NB4 (cell line): Measurements from ENCODE around the gene RAB40B.

Experiments
- CTCF ChIP-seq: IDR thresholded peaks from one replicate; pipeline ENCODE4 v1.5.1; 2012; ENCODE audit warnings: low read depth, low read length
- MYC ChIP-seq: IDR thresholded peaks from 2 replicates; pipeline ENCODE4 v1.6.1; 2011; ENCODE audit warnings: low read depth, low read length
- POLR2A ChIP-seq: IDR thresholded peaks from 2 replicates; pipeline ENCODE4 v1.6.1; 2011; ENCODE audit warnings: mild to moderate bottlenecking; ENCODE audit not compliant: insufficient read length; ENCODE audit errors: extremely low read depth
- TF ChIP-seq, protein P1 (sequence below): IDR thresholded peaks from 2 replicates; pipeline ENCODE4 v1.6.1; 2011; ENCODE audit warnings: low read depth, low read length

DNA sequence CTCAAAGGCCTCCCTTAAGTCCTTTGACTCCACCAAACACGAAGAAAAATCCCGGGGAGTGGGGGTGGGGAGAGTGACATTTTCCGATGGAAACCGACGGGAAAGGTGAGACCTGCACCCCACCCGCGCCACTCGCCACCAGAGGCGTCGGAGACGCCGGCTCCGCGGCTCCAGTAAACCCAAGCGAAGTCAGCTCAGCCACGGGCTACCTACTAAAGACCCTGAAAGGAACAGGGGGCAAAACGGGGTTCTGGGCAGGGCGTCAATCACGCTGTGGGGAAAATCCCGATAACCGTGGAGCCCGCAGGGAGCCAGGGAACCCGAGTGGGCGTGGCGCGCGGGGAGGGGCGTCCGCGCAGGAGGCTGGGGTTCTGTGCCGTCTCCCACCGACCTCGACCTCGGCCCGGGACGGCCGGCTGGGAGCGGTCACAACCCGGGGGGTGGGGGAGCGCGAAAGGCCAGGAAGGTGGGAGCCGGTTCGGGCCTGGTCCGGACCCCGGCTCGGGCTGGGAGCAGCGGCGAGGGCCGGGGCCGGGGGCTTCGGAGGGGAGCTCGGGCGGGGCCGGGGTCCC, 50.8 kb downstream of the RAB40B start:
- TF ChIP-seq POLR2A (no peak), CTCF (no peak), MYC (0 out of 2 replicates have a peak, but pooled peaks have one; percentile 10)
- TF ChIP-seq, protein P1, sequence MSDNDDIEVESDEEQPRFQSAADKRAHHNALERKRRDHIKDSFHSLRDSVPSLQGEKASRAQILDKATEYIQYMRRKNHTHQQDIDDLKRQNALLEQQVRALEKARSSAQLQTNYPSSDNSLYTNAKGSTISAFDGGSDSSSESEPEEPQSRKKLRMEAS: no peak
